IMR-90 (cell line): ENCODE data around the gene RNF130. TPM values are rescaled to one million over a fixed set of nuclear protein-coding genes. Genes with fewer than 3 reads are reported as not detected.

ENCODE experiments used
- ATAC-seq: fragments of 200-7000 bp; cut with Tn5 transposase; 2 replicates; pipeline ENCODE4 v1.9.1; 2020; ENCODE audit warnings: low read depth, mild to moderate bottlenecking, moderate library complexity
- BruUV-seq: library from RNA; stranded (reverse); fragments of 400-500 nt; replicated peaks from 2 replicates; lab custom pipeline; 2021; lab: Mats Ljungman, UMichigan
- CTCF ChIA-PET: fragments of 300-600 bp; formaldehyde crosslinking; extraction: SDS; loops from one replicate; lab custom pipeline; 2021; ENCODE audit warnings: antibody characterized with exemption; lab: Yijun Ruan, JAX
- POLR2A ChIA-PET: fragments of 300-600 bp; sonication (Branson Sonifier 250); formaldehyde crosslinking; loops from one replicate; lab custom pipeline; 2022; ENCODE audit warnings: antibody characterized with exemption; ENCODE audit not compliant: unreplicated experiment; lab: Charles Lee
- DNase-seq: peaks from one replicate; pipeline ENCODE4 v3.0.0; 2013
- H2AFZ ChIP-seq: replicated peaks from 2 replicates; pipeline ENCODE3; 2013; ENCODE audit warnings: low read length, mild to moderate bottlenecking; ENCODE audit not compliant: poor library complexity
- H2AK5ac ChIP-seq: 2 replicates; pipeline ENCODE4 v1.6.1; 2013; ENCODE audit warnings: low read depth, low read length, inconsistent platforms
- H2AK9ac ChIP-seq: replicated peaks from 2 replicates; pipeline ENCODE3; 2013; ENCODE audit warnings: mild to moderate bottlenecking, low read depth, low read length, moderate library complexity; ENCODE audit not compliant: poor library complexity
- H2BK120ac ChIP-seq: 2 replicates; pipeline ENCODE4 v1.6.1; 2013; ENCODE audit warnings: low read depth, low read length, inconsistent platforms
- H2BK15ac ChIP-seq: 3 replicates; pipeline ENCODE4 v1.6.1; 2013; ENCODE audit warnings: low read depth, low read length, inconsistent platforms
- H2BK20ac ChIP-seq: 2 replicates; pipeline ENCODE4 v1.6.1; 2013; ENCODE audit warnings: low read depth, mild to moderate bottlenecking, inconsistent platforms, low read length, moderate library complexity
- H2BK5ac ChIP-seq: 2 replicates; pipeline ENCODE4 v1.6.1; 2013; ENCODE audit warnings: mild to moderate bottlenecking, low read depth, low read length, inconsistent platforms; ENCODE audit not compliant: poor library complexity, severe bottlenecking
- H3K14ac ChIP-seq: replicated peaks from 2 replicates; pipeline ENCODE4 v1.6.1; 2013; ENCODE audit warnings: low read depth, low read length, inconsistent platforms
- H3K18ac ChIP-seq: 2 replicates; pipeline ENCODE4 v1.6.1; 2013; ENCODE audit warnings: low read depth, low read length, control low read depth
- H3K23ac ChIP-seq: 2 replicates; pipeline ENCODE4 v1.6.1; 2013; ENCODE audit warnings: low read depth, low read length, inconsistent platforms
- H3K27ac ChIP-seq: 2 replicates; pipeline ENCODE4 v1.5.1; 2013; ENCODE audit warnings: mild to moderate bottlenecking, control low read depth, low read length; ENCODE audit not compliant: insufficient read depth
- H3K27me3 ChIP-seq: 2 replicates; pipeline ENCODE4 v1.6.1; 2013; ENCODE audit warnings: low read length; ENCODE audit not compliant: control insufficient read depth, insufficient read depth
- H3K36me3 ChIP-seq: 2 replicates; pipeline ENCODE4 v1.6.1; 2013; ENCODE audit warnings: low read length, mixed read lengths; ENCODE audit not compliant: control insufficient read depth, insufficient read depth
- H3K4ac ChIP-seq: 2 replicates; pipeline ENCODE4 v1.6.1; 2013; ENCODE audit warnings: low read depth, low read length, inconsistent platforms
- H3K4me1 ChIP-seq: 2 replicates; pipeline ENCODE4 v1.6.1; 2013; ENCODE audit warnings: low read length, mixed read lengths; ENCODE audit not compliant: control insufficient read depth, insufficient read depth
- H3K4me2 ChIP-seq: 2 replicates; pipeline ENCODE4 v1.6.1; 2013; ENCODE audit warnings: low read depth, mild to moderate bottlenecking, control low read depth, low read length, moderate library complexity
- H3K4me3 ChIP-seq: 2 replicates; pipeline ENCODE4 v1.5.1; 2013; ENCODE audit warnings: low read depth, mild to moderate bottlenecking, control low read depth, low read length, moderate library complexity; ENCODE audit not compliant: insufficient read depth
- H3K56ac ChIP-seq: 2 replicates; pipeline ENCODE4 v1.6.1; 2013; ENCODE audit warnings: low read length, inconsistent platforms; ENCODE audit not compliant: insufficient read depth; ENCODE audit errors: extremely low read depth
- H3K79me1 ChIP-seq, 2 experiments: 2 replicates each; pipeline ENCODE4 v1.6.1; 2013; ENCODE audit warnings: low read length in 2 of 2, inconsistent platforms in 1 of 2, low read depth in 1 of 2
- H3K9ac ChIP-seq: 2 replicates; pipeline ENCODE4 v1.6.1; 2013; ENCODE audit warnings: low read depth, low read length, control low read depth
- H3K9me1 ChIP-seq: 2 replicates; pipeline ENCODE4 v1.6.1; 2013; ENCODE audit warnings: low read length, inconsistent platforms; ENCODE audit not compliant: insufficient read depth
- H3K9me3 ChIP-seq: 2 replicates; pipeline ENCODE4 v1.6.1; 2013; ENCODE audit warnings: low read length; ENCODE audit not compliant: control insufficient read depth, insufficient read depth
- H4K20me1 ChIP-seq: 2 replicates; pipeline ENCODE4 v1.6.1; 2013; ENCODE audit warnings: low read length, inconsistent platforms; ENCODE audit not compliant: insufficient read depth
- H4K5ac ChIP-seq: 2 replicates; pipeline ENCODE4 v1.6.1; 2013; ENCODE audit warnings: mild to moderate bottlenecking, low read depth, low read length, control low read depth
- H4K8ac ChIP-seq, 2 experiments: 2 replicates each; pipeline ENCODE4 v1.6.1; 2013; ENCODE audit warnings: low read depth in 2 of 2, low read length in 2 of 2, control low read depth in 1 of 2, inconsistent platforms in 1 of 2
- H4K91ac ChIP-seq: 2 replicates; pipeline ENCODE4 v1.6.1; 2013; ENCODE audit warnings: low read depth, low read length, inconsistent platforms; ENCODE audit not compliant: insufficient read depth
- CEBPB ChIP-seq: IDR thresholded peaks from 2 replicates; pipeline ENCODE4 v1.6.1; 2012; ENCODE audit warnings: low read depth, low read length, improper control_type of control experiment
- CHD1 ChIP-seq: IDR thresholded peaks from 2 replicates; pipeline ENCODE4 v1.6.1; 2012; ENCODE audit warnings: low read depth, low read length, improper control_type of control experiment
- ELK1 ChIP-seq: fragments of 150-350 bp; IDR thresholded peaks from 2 replicates; pipeline ENCODE4 v1.6.1; 2016; ENCODE audit warnings: low read depth, mild to moderate bottlenecking, low read length, moderate library complexity, borderline replicate concordance
- MAFK ChIP-seq: IDR thresholded peaks from 2 replicates; pipeline ENCODE4 v1.6.1; 2012; ENCODE audit warnings: low read depth, low read length, improper control_type of control experiment
- POLR2A ChIP-seq: IDR thresholded peaks from 2 replicates; pipeline ENCODE4 v1.6.1; 2012; ENCODE audit warnings: mild to moderate bottlenecking, low read depth, low read length
- RFX5 ChIP-seq: IDR thresholded peaks from 2 replicates; pipeline ENCODE4 v1.8.0; 2012; ENCODE audit warnings: low read depth, mild to moderate bottlenecking, low read length, moderate library complexity
- WGBS, 2 experiments: methylation state at CpG; one replicate each; pipeline versions ENCODE4 v1.1.5 to v1.1.7; 2013; ENCODE audit warnings: missing lambda C conversion rate in 2 of 2; ENCODE audit not compliant: insufficient read length in 1 of 2; ENCODE audit errors: extremely low coverage in 2 of 2; 5-methylcytosine and 5-hydroxymethylcytosine counted together
- dilution Hi-C: fragments of 300-500 bp; cut with HindIII; formaldehyde crosslinking; loops from one replicate; pipeline ENCODE4 v1.14.3; 2018; ENCODE audit warnings: low sequenced_read_pairs; ENCODE audit not compliant: unreplicated experiment
- in situ Hi-C: fragments of 300-500 bp; cut with MboI; formaldehyde crosslinking; loops from 3 replicates; pipeline ENCODE4 v1.14.3; 2019; ENCODE audit warnings: low sequenced_read_pairs, inconsistent platforms, mixed read lengths
- intact Hi-C: fragments of 100-400 bp; cut with micrococcal nuclease; formaldehyde crosslinking; loops from 2 replicates; pipeline ENCODE4 v1.10.0; 2022
- polyA plus RNA-seq, 3 experiments: library from polyadenylated mRNA; depleted of rRNA; stranded (reverse); fragments of >200 nt; gene quantifications; 2 replicates each; pipeline ENCODE4 v1.2.3, GENCODE V29; 2012; ENCODE audit warnings: low replicate concordance in 1 of 3
- total RNA-seq: library from RNA; depleted of rRNA; stranded (reverse); fragments of >200 nt; gene quantifications from 2 replicates; pipeline ENCODE4 v1.2.3, GENCODE V29; 2012

Gene RNF130
- total and polyA plus RNA-seq, 2 of the 4 experiments (the other 2 are of a cell fraction), result 12.9 to 21.7 TPM

DNA sequence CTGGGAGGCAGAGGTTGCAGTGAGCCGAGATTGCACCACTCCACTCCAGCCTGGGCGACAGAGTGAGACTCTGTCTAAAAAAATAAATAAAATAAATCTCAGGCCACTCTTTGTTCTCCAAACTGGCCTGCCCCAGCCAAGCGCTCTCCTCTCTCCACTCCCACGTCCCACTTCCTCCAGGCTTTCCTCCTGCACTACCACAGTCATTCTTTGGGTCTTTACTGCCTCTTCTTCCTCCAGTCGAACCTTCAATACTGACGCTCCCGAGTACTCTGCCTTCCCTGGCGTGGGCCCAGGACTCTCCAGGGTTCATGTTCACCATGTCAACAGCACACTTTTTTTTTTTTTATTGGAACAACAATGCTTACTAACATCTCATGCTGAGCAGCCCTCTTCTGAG lies 23.9 kb downstream of the RNF130 start:
- H3K27ac ChIP-seq, result no peak overlapping the region
- no peaks in the 10 kb centered on the region; the same call in 1 of the 2 replicates for H3K9me3 ChIP-seq
- H3K79me1 ChIP-seq, result peaks cover 24 to 25% of the 10 kb centered on the region in 2 experiments
- H4K8ac ChIP-seq, result no peak overlapping the region
- intact Hi-C loops (no loop called here), dilution Hi-C loops (no loop called here), in situ Hi-C loops (no loop called here)
- H3K36me3 ChIP-seq, result peaks cover 1% of the 10 kb centered on the region; the same call in 1 of the 2 replicates
- no peak overlapping the region for H3K4me3 ChIP-seq
- TF ChIP-seq RFX5, result no peak
- no peak for TF ChIP-seq CHD1
- no peak for TF ChIP-seq MAFK
- no peak for TF ChIP-seq ELK1
- no peak for TF ChIP-seq POLR2A
- TF ChIP-seq CEBPB, result no peak
- no peak overlapping the region for H2BK20ac ChIP-seq
- no peaks in the 10 kb centered on the region for H3K9me1 ChIP-seq
- POLR2A ChIA-PET, result no interaction called here
- peaks cover 3% of the 10 kb centered on the region; the same call in 1 of the 2 replicates for H4K20me1 ChIP-seq
- H3K4me2 ChIP-seq, result no peak overlapping the region
- no peak overlapping the region for H3K9ac ChIP-seq
- no peak overlapping the region for H4K91ac ChIP-seq
- H2BK120ac ChIP-seq, result no peak overlapping the region
- H2BK15ac ChIP-seq, result no peak overlapping the region
- no peaks in the 10 kb centered on the region for H3K27me3 ChIP-seq
- CTCF ChIA-PET, result no interaction called here
- H3K4me1 ChIP-seq, result peaks cover 2% of the 10 kb centered on the region; the same call in 1 of the 2 replicates
- ATAC-seq (no peak), DNase-seq (no peak)
- no peak overlapping the region for H3K4ac ChIP-seq
- H2BK5ac ChIP-seq, result no peak overlapping the region
- H3K18ac ChIP-seq, result no peak overlapping the region
- H2AFZ ChIP-seq, result no peak overlapping the region
- no peak overlapping the region for H3K14ac ChIP-seq
- no peak overlapping the region for H3K56ac ChIP-seq
- no peak overlapping the region for H2AK5ac ChIP-seq
- no peak overlapping the region for H4K5ac ChIP-seq
- WGBS, 2 experiments, result 84% methylated on average over 6 of the region's 8 CpGs; no CpG with 5 or more reads in 1 of the 2 experiments
- no peak overlapping the region for H3K23ac ChIP-seq
- no TSS peak for BruUV-seq
- H2AK9ac ChIP-seq, result no peak overlapping the region
